K562 (cell line): Measurements from ENCODE around the gene AGAP3. TPM values are rescaled to one million over a fixed set of nuclear protein-coding genes. Genes with fewer than 3 reads are reported as not detected.

Experiments used
- ADNP ChIP-seq: fragments of 200-800 bp; sonication (Bioruptor generic); IDR thresholded peaks from 2 replicates; pipeline ENCODE4 v1.6.1; 2016; ENCODE audit warnings: missing genetic modification characterization, missing compliant biosample characterization
- ATF3 ChIP-seq, 2 experiments: fragments of 450-650 bp in 1 of 2; sonication (generic) in 1 of 2; formaldehyde crosslinking in 1 of 2; IDR thresholded peaks in 1 of 2; conservative IDR thresholded peaks in 1 of 2; 2 replicates each; pipeline versions ENCODE4 v1.6.1 to v1.8.1; 2016 to 2023; ENCODE audit warnings: mild to moderate bottlenecking in 2 of 2, moderate library complexity in 2 of 2, inconsistent platforms in 1 of 2, missing genetic modification reagents in 1 of 2
- JUND ChIP-seq, 2 experiments: IDR thresholded peaks; 2 replicates in 1 of 2; 3 replicates in 1 of 2; pipeline ENCODE4 v1.6.1; 2011; ENCODE audit warnings: borderline replicate concordance in 2 of 2, low read depth in 2 of 2, low read length in 2 of 2, improper control_type of control experiment in 1 of 2, missing biosample characterization in 1 of 2, missing genetic modification characterization in 1 of 2, missing genetic modification reagents in 1 of 2
- KAT8 ChIP-seq: fragments of 450-650 bp; IDR thresholded peaks from 2 replicates; pipeline ENCODE4 v1.6.1; 2016; ENCODE audit warnings: low read depth, mild to moderate bottlenecking
- KLF10 ChIP-seq: fragments of 250-450 bp; sonication (Bioruptor Pico); IDR thresholded peaks from 2 replicates; pipeline ENCODE4 v1.6.1; 2021; ENCODE audit warnings: matching md5 sums
- MLLT1 ChIP-seq, 2 experiments: fragments of 450-650 bp; IDR thresholded peaks; 2 replicates each; pipeline ENCODE4 v1.6.1; 2016
- MTA1 ChIP-seq: fragments of 450-650 bp; IDR thresholded peaks from 2 replicates; pipeline ENCODE4 v1.6.1; 2017; ENCODE audit warnings: borderline replicate concordance
- PHB2 ChIP-seq: fragments of 450-650 bp; IDR thresholded peaks from 2 replicates; pipeline ENCODE4 v1.6.1; 2017; ENCODE audit warnings: low read depth
- PTTG1 ChIP-seq: fragments of 450-650 bp; IDR thresholded peaks from 2 replicates; pipeline ENCODE4 v1.6.1; 2016; ENCODE audit warnings: low read depth, mild to moderate bottlenecking, missing genetic modification characterization, missing compliant biosample characterization
- TAF1 ChIP-seq: IDR thresholded peaks from 2 replicates; pipeline ENCODE4 v1.6.1; 2011; ENCODE audit warnings: mild to moderate bottlenecking, low read length, moderate library complexity; ENCODE audit not compliant: insufficient read depth, control insufficient read depth, severe bottlenecking; ENCODE audit errors: extremely low read depth
- TAF7 ChIP-seq: fragments of 450-650 bp; IDR thresholded peaks from 2 replicates; pipeline ENCODE4 v1.6.1; 2016; ENCODE audit warnings: missing genetic modification characterization, missing compliant biosample characterization
- TSC22D4 ChIP-seq: fragments of 450-650 bp; IDR thresholded peaks from 2 replicates; pipeline ENCODE4 v1.6.1; 2016; ENCODE audit warnings: missing genetic modification characterization, missing biosample characterization, control low read depth
- YY1 ChIP-seq, 3 experiments: IDR thresholded peaks; 2 replicates each; pipeline ENCODE4 v1.6.1; 2011; ENCODE audit warnings: low read length in 2 of 3, mild to moderate bottlenecking in 2 of 3, moderate library complexity in 2 of 3, borderline replicate concordance in 1 of 3, control low read depth in 1 of 3, low read depth in 1 of 3; ENCODE audit not compliant: insufficient read depth in 3 of 3, insufficient replicate concordance in 2 of 3, control insufficient read depth in 1 of 3, insufficient read length in 1 of 3; ENCODE audit errors: extremely low read depth in 1 of 3
- ZNF764 ChIP-seq: fragments of 250-450 bp; sonication (Bioruptor Pico); IDR thresholded peaks from 2 replicates; pipeline ENCODE4 v1.4.0; 2020; ENCODE audit warnings: low read depth, mild to moderate bottlenecking, moderate library complexity
- ZNF766 ChIP-seq: fragments of 200-800 bp; sonication (Bioruptor generic); conservative IDR thresholded peaks from 2 replicates; pipeline ENCODE4 v1.6.1; 2016; ENCODE audit warnings: missing genetic modification characterization, missing compliant biosample characterization
- polyA plus RNA-seq, 8 experiments: library from polyadenylated mRNA; depleted of rRNA in 4 of 8; stranded (reverse) in 5 of 8; unstranded in 3 of 8; fragments of >200 nt; fragmentation: Nextera tagmentation in 2 of 8; fragmentation: Illumina TruSeq in 1 of 8; extraction: Ambion mirVana in 2 of 8; extraction: Trizol in 1 of 8; gene quantifications; 2 replicates each; pipeline versions ENCODE4 v1.2.1 to v1.2.3, GENCODE V29; 2011 to 2014; ENCODE audit warnings: inconsistent platforms in 1 of 8, missing spikeins in 1 of 8
- total RNA-seq, 7 experiments: library from RNA; depleted of rRNA in 6 of 7; stranded (reverse); fragments of >200 nt in 6 of 7; fragmentation: Illumina TruSeq in 2 of 7; extraction: Trizol in 2 of 7; gene quantifications; 2 replicates each; pipeline versions ENCODE4 v1.2.1 to v1.2.3, GENCODE V29; 2011 to 2021; ENCODE audit warnings: low replicate concordance in 1 of 7
- TF ChIP-seq, protein P1 (sequence below), 2 experiments: fragments of 200-800 bp in 1 of 2; sonication (Bioruptor generic) in 1 of 2; sonication (generic) in 1 of 2; formaldehyde crosslinking in 1 of 2; IDR thresholded peaks in 1 of 2; conservative IDR thresholded peaks in 1 of 2; 2 replicates each; pipeline versions ENCODE4 v1.5.0 to v1.6.1; 2016 to 2020; ENCODE audit warnings: missing compliant biosample characterization in 1 of 2, missing genetic modification characterization in 1 of 2, missing genetic modification reagents in 1 of 2
- TF ChIP-seq, protein P2 (sequence below), 3 experiments: fragments of 200-800 bp in 1 of 3; sonication (Bioruptor generic) in 1 of 3; sonication (generic) in 1 of 3; formaldehyde crosslinking in 1 of 3; IDR thresholded peaks; 2 replicates each; pipeline versions ENCODE4 v1.6.1 to v1.8.0; 2016 to 2022; ENCODE audit warnings: mild to moderate bottlenecking in 2 of 3, missing compliant biosample characterization in 2 of 3, missing genetic modification characterization in 2 of 3, missing genetic modification reagents in 1 of 3
- TF ChIP-seq, protein P3 (sequence below): fragments of 450-650 bp; formaldehyde crosslinking; IDR thresholded peaks from 2 replicates; pipeline ENCODE4 v1.4.0; 2022; ENCODE audit warnings: mild to moderate bottlenecking, moderate library complexity

AGAP3 gene
- total and polyA plus RNA-seq, 9 of the 15 experiments (the other 6 are each of a cell fraction or from before 2014, with no cell fraction given): 3.4 to 208 (median 62.2) TPM

- peak; percentile 41 for TF ChIP-seq TAF1
- TF ChIP-seq, protein P1, sequence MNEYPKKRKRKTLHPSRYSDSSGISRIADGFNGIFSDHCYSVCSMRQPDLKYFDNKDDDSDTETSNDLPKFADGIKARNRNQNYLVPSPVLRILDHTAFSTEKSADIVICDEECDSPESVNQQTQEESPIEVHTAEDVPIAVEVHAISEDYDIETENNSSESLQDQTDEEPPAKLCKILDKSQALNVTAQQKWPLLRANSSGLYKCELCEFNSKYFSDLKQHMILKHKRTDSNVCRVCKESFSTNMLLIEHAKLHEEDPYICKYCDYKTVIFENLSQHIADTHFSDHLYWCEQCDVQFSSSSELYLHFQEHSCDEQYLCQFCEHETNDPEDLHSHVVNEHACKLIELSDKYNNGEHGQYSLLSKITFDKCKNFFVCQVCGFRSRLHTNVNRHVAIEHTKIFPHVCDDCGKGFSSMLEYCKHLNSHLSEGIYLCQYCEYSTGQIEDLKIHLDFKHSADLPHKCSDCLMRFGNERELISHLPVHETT (CRISPR knock-in tag; conservative IDR thresholded peaks at IDR 0.05 in 1 of 2, IDR thresholded peaks at IDR 0.05 in 1 of 2): peak in 1 of 2 experiments; percentile 85; a peak in 2 of 4 replicates
- TF ChIP-seq TAF7: no peak
- no peak for TF ChIP-seq ZNF766
- no peak for TF ChIP-seq ZNF764 (CRISPR knock-in tag)
- TF ChIP-seq, protein P2, sequence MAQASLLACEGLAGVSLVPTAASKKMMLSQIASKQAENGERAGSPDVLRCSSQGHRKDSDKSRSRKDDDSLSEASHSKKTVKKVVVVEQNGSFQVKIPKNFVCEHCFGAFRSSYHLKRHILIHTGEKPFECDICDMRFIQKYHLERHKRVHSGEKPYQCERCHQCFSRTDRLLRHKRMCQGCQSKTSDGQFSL (CRISPR knock-in tag; IDR thresholded peaks at IDR 0.05): peak; percentile 62; the same call in 1 of the 2 replicates
- TF ChIP-seq, protein P2 (tag; IDR thresholded peaks at IDR 0.05): peak in 1 of 2 experiments; percentile 70; a peak in 1 of 4 replicates
- TF ChIP-seq YY1 (IDR thresholded peaks at IDR 0.05; ENCODE audit: borderline replicate concordance in 1 of 3, control insufficient read depth in 1 of 3, extremely low read depth in 1 of 3, insufficient read depth in 3 of 3, insufficient read length in 1 of 3, insufficient replicate concordance in 2 of 3, low read depth in 1 of 3, low read length in 2 of 3): peak in 2 of 3 experiments; percentile 56 to 67
- TF ChIP-seq PTTG1 (tag): no peak
- TF ChIP-seq PHB2: no peak
- TF ChIP-seq KAT8: no peak
- no peak for TF ChIP-seq MLLT1 (IDR thresholded peaks at IDR 0.05)
- TF ChIP-seq, protein P3, sequence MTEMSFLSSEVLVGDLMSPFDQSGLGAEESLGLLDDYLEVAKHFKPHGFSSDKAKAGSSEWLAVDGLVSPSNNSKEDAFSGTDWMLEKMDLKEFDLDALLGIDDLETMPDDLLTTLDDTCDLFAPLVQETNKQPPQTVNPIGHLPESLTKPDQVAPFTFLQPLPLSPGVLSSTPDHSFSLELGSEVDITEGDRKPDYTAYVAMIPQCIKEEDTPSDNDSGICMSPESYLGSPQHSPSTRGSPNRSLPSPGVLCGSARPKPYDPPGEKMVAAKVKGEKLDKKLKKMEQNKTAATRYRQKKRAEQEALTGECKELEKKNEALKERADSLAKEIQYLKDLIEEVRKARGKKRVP (CRISPR knock-in tag): no peak
- TF ChIP-seq TSC22D4 (tag): no peak
- no peak for TF ChIP-seq ATF3 (IDR thresholded peaks at IDR 0.05)
- TF ChIP-seq ATF3 (CRISPR knock-in tag; conservative IDR thresholded peaks at IDR 0.05): no peak; the same call in 1 of the 2 replicates
- no peak for TF ChIP-seq ADNP (tag)
- TF ChIP-seq JUND (IDR thresholded peaks at IDR 0.05; ENCODE audit: borderline replicate concordance, low read depth, low read length): no peak
- no peak for TF ChIP-seq JUND (tag; IDR thresholded peaks at IDR 0.05; ENCODE audit: borderline replicate concordance, low read depth, low read length)
- TF ChIP-seq MTA1: peak; percentile 46; the same call in 1 of the 2 replicates
- TF ChIP-seq KLF10 (CRISPR knock-in tag): no peak
These were observed 3.0 kb upstream of the AGAP3 start, which contains the start of gene TMUB1 (continued) for GRCh38 chr7:151083071-151083823.
